IPS-NIHi11 (cell line): ENCODE measurements around the gene PTPN2.

Source experiments
- DNase-seq: peaks from one replicate; pipeline ENCODE4 v3.0.0; 2012; ENCODE audit warnings: mixed read lengths, low spot score

PTPN2 gene

DNA sequence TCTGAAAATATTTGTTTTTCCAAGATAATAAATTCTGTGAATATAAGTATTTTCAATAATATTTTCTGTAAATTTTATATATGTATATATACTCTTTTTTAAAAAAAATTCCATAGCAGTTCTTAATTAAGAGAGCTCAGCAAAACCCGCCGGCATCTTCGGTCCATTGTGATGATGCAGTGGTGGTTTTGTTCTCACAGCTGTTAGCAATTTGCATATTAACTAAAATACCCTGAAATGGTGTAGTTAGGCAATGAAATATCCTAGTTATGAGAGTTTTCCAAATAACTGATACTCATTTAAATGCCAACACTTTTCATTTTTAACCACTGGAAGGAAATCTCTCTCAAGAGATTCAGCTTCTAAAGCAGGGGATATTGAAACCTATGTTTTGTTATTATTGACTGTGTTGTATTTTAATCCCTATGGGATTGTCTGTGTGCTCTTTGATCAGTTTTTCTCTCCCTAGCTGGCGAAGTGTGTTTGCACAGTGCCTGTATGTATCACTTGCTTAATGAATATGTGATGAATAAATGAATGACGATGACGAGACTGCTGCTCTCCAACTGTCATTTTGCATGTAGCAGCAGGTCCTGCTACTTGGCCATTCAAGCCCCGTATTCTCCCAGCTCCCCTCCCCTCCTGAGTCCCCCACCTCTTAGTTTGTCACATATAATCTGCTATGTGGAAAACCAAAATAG lies 138.8 kb downstream of the PTPN2 start:
- no peak for DNase-seq

DNA sequence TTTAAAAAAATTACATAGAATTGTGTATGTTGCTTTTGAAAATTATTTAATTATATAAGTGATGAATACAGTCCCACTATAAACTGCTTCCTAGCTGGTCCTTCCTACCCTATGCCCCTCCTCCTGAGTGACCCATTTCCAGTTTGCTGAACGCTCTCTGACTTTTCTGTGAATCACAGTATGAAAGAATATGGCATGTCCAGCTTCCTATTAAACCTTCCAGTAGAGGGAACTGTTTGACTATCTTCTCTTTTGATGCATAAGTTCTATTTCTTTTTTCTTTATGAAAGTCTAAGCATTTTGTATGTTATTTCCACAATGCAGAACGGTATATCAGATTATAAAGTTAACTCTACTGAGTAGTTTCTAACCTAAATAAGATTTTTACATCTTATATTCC lies 139.9 kb downstream of the PTPN2 start:
- DNase-seq, result no peak

DNA sequence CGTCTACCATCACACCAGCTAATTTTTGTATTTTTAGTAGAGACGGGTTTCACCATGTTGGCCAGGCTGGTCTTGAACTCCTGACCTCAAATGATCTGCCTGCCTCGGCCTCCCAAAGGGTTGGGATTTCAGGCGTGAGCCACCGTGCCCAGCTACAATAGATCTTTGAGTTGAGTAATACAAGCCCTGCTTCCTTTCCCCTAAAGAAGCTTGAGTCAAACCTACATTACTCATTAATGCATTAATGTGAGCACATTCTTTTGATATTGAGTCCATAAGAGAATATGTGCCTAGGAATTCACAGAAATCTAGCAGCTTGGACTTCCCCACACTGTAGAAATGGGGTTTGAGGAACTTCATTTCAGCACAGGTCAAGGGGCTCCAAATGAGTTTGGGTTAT lies 141.6 kb downstream of the PTPN2 start:
- no peak for DNase-seq
